HCT116 (cell line): ENCODE results near the gene CBL. TPM values are rescaled to one million over a fixed set of nuclear protein-coding genes. Genes with fewer than 3 reads are reported as not detected.

ENCODE experiments used
- ATAC-seq: fragments of 200-7000 bp; cut with Tn5 transposase; 2 replicates; pipeline ENCODE4 v1.9.1; 2020; ENCODE audit warnings: mild to moderate bottlenecking, moderate library complexity
- BruUV-seq: library from RNA; stranded (reverse); fragments of 400-500 nt; replicated peaks from 2 replicates; lab custom pipeline; 2021; lab: Mats Ljungman, UMichigan
- CTCF ChIA-PET: fragments of 300-600 bp; sonication (Branson Sonifier 250); formaldehyde crosslinking; loops from one replicate; lab custom pipeline; 2021; ENCODE audit warnings: antibody characterized with exemption; lab: Charles Lee
- POLR2A ChIA-PET: fragments of 300-600, 350-600 bp; sonication (Branson Sonifier 250); formaldehyde crosslinking; loops from one replicate; lab custom pipeline; 2021; ENCODE audit warnings: antibody characterized with exemption; lab: Charles Lee
- RAD21 ChIA-PET, 2 experiments: fragments of 300-600 bp; sonication (Branson Sonifier 250); formaldehyde crosslinking; loops; one replicate each; lab custom pipeline; 2023; ENCODE audit warnings: low total read pairs in 2 of 2; ENCODE audit not compliant: uncharacterized antibody in 2 of 2, unreplicated experiment in 2 of 2, low non-redundant PET in 1 of 2; lab: Charles Lee
- DNase-seq: peaks from one replicate; pipeline ENCODE4 v3.0.0-alpha.2; 2010; ENCODE audit warnings: low read depth, low spot score
- H2AFZ ChIP-seq: fragments of 200-600 bp; shearing (Covaris generic), sonication (generic); 2 replicates; pipeline ENCODE4 v1.6.1; 2017; ENCODE audit warnings: low read depth, mixed run types, mixed read lengths, antibody characterized with exemption, low read length; ENCODE audit not compliant: poor library complexity, severe bottlenecking
- H3K27ac ChIP-seq: 2 replicates; pipeline ENCODE4 v1.5.1; 2012; ENCODE audit warnings: low read depth, low read length
- H3K27me3 ChIP-seq: fragments of 200-600 bp; sonication (generic); 2 replicates; pipeline ENCODE4 v1.6.1; 2016; ENCODE audit warnings: mixed run types, low read length, mixed read lengths; ENCODE audit not compliant: insufficient read depth
- H3K36me3 ChIP-seq, 2 experiments: fragments of 200-500 bp in 1 of 2; fragments of 200-600 bp in 1 of 2; sonication (Bioruptor generic) in 1 of 2; sonication (generic) in 1 of 2; 2 replicates each; pipeline versions ENCODE4 v1.5.1 to v1.6.1; 2014 to 2016; ENCODE audit warnings: low read length in 2 of 2, inconsistent platforms in 1 of 2, mixed read lengths in 1 of 2, mixed run types in 1 of 2; ENCODE audit not compliant: insufficient read depth in 2 of 2, control insufficient read depth in 1 of 2
- H3K4me1 ChIP-seq, 2 experiments: fragments of 200-600 bp in 1 of 2; sonication (generic) in 1 of 2; 2 replicates each; pipeline versions ENCODE4 v1.5.1 to v1.6.1; 2012 to 2017; ENCODE audit warnings: low read length in 2 of 2, inconsistent platforms in 1 of 2, mild to moderate bottlenecking in 1 of 2, mixed read lengths in 1 of 2, mixed run types in 1 of 2, moderate library complexity in 1 of 2; ENCODE audit not compliant: insufficient read depth in 2 of 2, control insufficient read depth in 1 of 2
- H3K4me2 ChIP-seq: fragments of 200-600 bp; sonication (generic); 2 replicates; pipeline ENCODE4 v1.6.1; 2017; ENCODE audit warnings: mixed run types, low read length, mixed read lengths
- H3K4me3 ChIP-seq, 2 experiments: fragments of 200-600 bp in 1 of 2; sonication (generic) in 1 of 2; replicated peaks in 1 of 2; 2 replicates each; pipeline ENCODE4 v1.5.1; 2011 to 2016; ENCODE audit warnings: low read length in 2 of 2, control low read depth in 1 of 2, low read depth in 1 of 2, mild to moderate bottlenecking in 1 of 2, mixed read lengths in 1 of 2, mixed run types in 1 of 2
- H3K79me2 ChIP-seq: fragments of 200-600 bp; sonication (generic); 2 replicates; pipeline ENCODE4 v1.6.1; 2017; ENCODE audit warnings: mild to moderate bottlenecking, mixed run types, low read length, moderate library complexity, mixed read lengths; ENCODE audit not compliant: insufficient read depth
- H3K9ac ChIP-seq: fragments of 200-600 bp; sonication (generic); 2 replicates; pipeline ENCODE4 v1.6.1; 2016; ENCODE audit warnings: low read length, mixed read lengths
- H3K9me2 ChIP-seq: fragments of 200-600 bp; sonication (generic), shearing (Covaris generic); 2 replicates; pipeline ENCODE4 v1.6.1; 2017; ENCODE audit warnings: mixed run types, mild to moderate bottlenecking, moderate library complexity; ENCODE audit not compliant: insufficient read depth
- H3K9me3 ChIP-seq, 2 experiments: fragments of 200-500 bp in 1 of 2; fragments of 200-600 bp in 1 of 2; sonication (Bioruptor generic) in 1 of 2; sonication (generic) in 1 of 2; 2 replicates each; pipeline ENCODE4 v1.6.1; 2014 to 2017; ENCODE audit warnings: low read length in 2 of 2, mixed read lengths in 2 of 2, inconsistent platforms in 1 of 2, low read depth in 1 of 2, mild to moderate bottlenecking in 1 of 2, mixed run types in 1 of 2, moderate library complexity in 1 of 2; ENCODE audit not compliant: control insufficient read depth in 1 of 2, insufficient read depth in 1 of 2
- H4K20me1 ChIP-seq: fragments of 200-600 bp; sonication (generic), shearing (Covaris generic); 2 replicates; pipeline ENCODE4 v1.6.1; 2017; ENCODE audit warnings: mixed run types, mild to moderate bottlenecking, moderate library complexity; ENCODE audit not compliant: insufficient read depth
- CEBPB ChIP-seq: IDR thresholded peaks from 2 replicates; pipeline ENCODE4 v1.6.1; 2012; ENCODE audit warnings: low read depth
- CTCF ChIP-seq, 3 experiments: fragments of 200-600 bp in 1 of 3; sonication (generic) in 1 of 3; IDR thresholded peaks in 2 of 3; conservative IDR thresholded peaks in 1 of 3; 2 replicates each; pipeline ENCODE4 v1.5.1; 2012 to 2017; ENCODE audit warnings: low read depth in 2 of 3, low read length in 2 of 3, antibody characterized with exemption in 1 of 3, borderline replicate concordance in 1 of 3, control low read depth in 1 of 3, mild to moderate bottlenecking in 1 of 3, mixed read lengths in 1 of 3, mixed run types in 1 of 3, moderate library complexity in 1 of 3; ENCODE audit not compliant: insufficient read depth in 1 of 3
- EZH2 ChIP-seq: fragments of 200-600 bp; sonication (generic); IDR thresholded peaks from 2 replicates; pipeline ENCODE4 v1.6.1; 2017; ENCODE audit warnings: antibody characterized with exemption, mixed run types
- FOSL1 ChIP-seq: IDR thresholded peaks from 2 replicates; pipeline ENCODE4 v1.6.1; 2012; ENCODE audit warnings: low read depth
- JUND ChIP-seq: IDR thresholded peaks from 2 replicates; pipeline ENCODE4 v1.6.1; 2012
- MAX ChIP-seq: IDR thresholded peaks from 2 replicates; pipeline ENCODE4 v1.6.1; 2012
- POLR2AphosphoS5 ChIP-seq: IDR thresholded peaks from 2 replicates; pipeline ENCODE4 v1.6.1; 2011; ENCODE audit warnings: mild to moderate bottlenecking, low read depth, low read length, moderate library complexity
- REST ChIP-seq: IDR thresholded peaks from 2 replicates; pipeline ENCODE4 v1.6.1; 2012; ENCODE audit warnings: low read depth
- SIN3A ChIP-seq: IDR thresholded peaks from 2 replicates; pipeline ENCODE4 v1.6.1; 2012; ENCODE audit warnings: low read depth
- SP1 ChIP-seq: IDR thresholded peaks from 2 replicates; pipeline ENCODE4 v1.6.1; 2012; ENCODE audit warnings: low read depth
- TCF7L2 ChIP-seq: IDR thresholded peaks from 2 replicates; pipeline ENCODE4 v1.7.0; 2011; ENCODE audit warnings: borderline replicate concordance, inconsistent platforms; ENCODE audit not compliant: insufficient read depth, insufficient read length; ENCODE audit errors: extremely low read depth
- YY1 ChIP-seq: IDR thresholded peaks from 2 replicates; pipeline ENCODE4 v1.6.1; 2011; ENCODE audit warnings: low read length, low read depth, moderate library complexity, mild to moderate bottlenecking; ENCODE audit not compliant: insufficient replicate concordance; ENCODE audit errors: extremely low read depth
- ZFX ChIP-seq: fragments of 450-650 bp; IDR thresholded peaks from 2 replicates; pipeline ENCODE4 v1.6.1; 2017
- ZNF274 ChIP-seq: fragments of 200-500 bp; sonication (Bioruptor generic); IDR thresholded peaks from 2 replicates; pipeline ENCODE4 v1.6.1; 2014; ENCODE audit warnings: mild to moderate bottlenecking, low read depth, low read length, inconsistent platforms
- intact Hi-C: fragments of 100-400 bp; cut with micrococcal nuclease; formaldehyde crosslinking; loops from 2 replicates; pipeline ENCODE4 v1.10.0; 2022
- total RNA-seq: library from RNA; stranded (reverse); gene quantifications from one replicate; pipeline ENCODE4 v1.2.1, GENCODE V29; 2021; ENCODE audit not compliant: unreplicated experiment

Gene CBL
- total RNA-seq, 1 experiment from 2014 or later = 31.1 TPM

- BruUV-seq = no TSS peak
- intact Hi-C loops = no loop called here
- no peak overlapping the region for H2AFZ ChIP-seq
- no peaks in the 10 kb centered on the region for H4K20me1 ChIP-seq
- H3K4me1 ChIP-seq = peaks cover 4 to 11% of the 10 kb centered on the region in 2 experiments; a peak in 3 of 4 replicates
- H3K79me2 ChIP-seq = no peaks in the 10 kb centered on the region
- H3K9me2 ChIP-seq = no peaks in the 10 kb centered on the region
- ChIA-PET RAD21 (no interaction called here), POLR2A (interaction anchor here (0.7 kb wide), 1 partner anchor 691 kb away, joined by 3 read pairs; no protein-coding TSS in a partner anchor), CTCF (no interaction called here)
- no peak overlapping the region for H3K9ac ChIP-seq
- H3K9me3 ChIP-seq = no peaks in the 10 kb centered on the region
- TF ChIP-seq YY1 (no peak), ZNF274 (no peak), POLR2AphosphoS5 (no peak), FOSL1 (no peak), ZFX (no peak), SIN3A (no peak), CEBPB (no peak), MAX (no peak), EZH2 (no peak), CTCF (IDR thresholded peaks at IDR 0.05 in 2 of 3, conservative IDR thresholded peaks at IDR 0.05 in 1 of 3; ENCODE audit: borderline replicate concordance in 1 of 3, insufficient read depth in 1 of 3, low read depth in 2 of 3, low read length in 2 of 3) (no peak), TCF7L2 (no peak), JUND (no peak), REST (no peak), SP1 (no peak)
- DNase-seq = no peak
- no peak overlapping the region for H3K4me3 ChIP-seq
- H3K4me2 ChIP-seq = no peak overlapping the region
- ATAC-seq = no peak
- no peaks in the 10 kb centered on the region for H3K27me3 ChIP-seq
- no peak overlapping the region for H3K27ac ChIP-seq
- H3K36me3 ChIP-seq = no peaks in the 10 kb centered on the region
Observed at GRCh38 chr11:119185981-119186634, 20.0 kb upstream of the CBL start.
